GM18517 (cell line): ENCODE results near the gene SLC25A51.
"Not testable (repeated sequence)": the region's sequence is repeated elsewhere in the genome, so short reads cannot be mapped to it uniquely, and the experiment has no call there.

Source experiments
- ATAC-seq: cut with Tn5 transposase; IDR thresholded peaks from one replicate; pipeline ENCODE4 v1.9.1; 2021; ENCODE audit warnings: mild to moderate bottlenecking, moderate library complexity; ENCODE audit not compliant: unreplicated experiment

The SLC25A51 gene

GRCh38 chr9:37920471-37921167 lies 16.7 kb upstream of the SLC25A51 start:
- ATAC-seq: peak; percentile 66

- ATAC-seq: no peak
Observed at GRCh38 chr9:37919956-37920335, 16.0 kb upstream of the SLC25A51 start.

GRCh38 chr9:37919246-37919955 lies 15.5 kb upstream of the SLC25A51 start:
- ATAC-seq: no peak

GRCh38 chr9:37918665-37919170 lies 14.8 kb upstream of the SLC25A51 start:
- no peak for ATAC-seq

GRCh38 chr9:37917801-37918664 lies 14.1 kb upstream of the SLC25A51 start:
- ATAC-seq: no peak

- ATAC-seq: no peak
Observed at GRCh38 chr9:37917313-37917731, 13.4 kb upstream of the SLC25A51 start.

- ATAC-seq: no peak
Observed at GRCh38 chr9:37916471-37917312, 12.8 kb upstream of the SLC25A51 start.

- ATAC-seq: no peak
Observed at GRCh38 chr9:37915911-37916470, 12.1 kb upstream of the SLC25A51 start.

GRCh38 chr9:37914701-37915358 lies 10.9 kb upstream of the SLC25A51 start:
- no peak for ATAC-seq

- ATAC-seq: no peak
Observed at GRCh38 chr9:37914154-37914551, 10.2 kb upstream of the SLC25A51 start.

GRCh38 chr9:37913480-37914153 lies 9.7 kb upstream of the SLC25A51 start:
- ATAC-seq: peak; percentile 83

GRCh38 chr9:37911271-37911681 lies 7.3 kb upstream of the SLC25A51 start:
- ATAC-seq: no peak

GRCh38 chr9:37910271-37910670 lies 6.3 kb upstream of the SLC25A51 start:
- no peak for ATAC-seq

- not testable (repeated sequence) for ATAC-seq
Observed at GRCh38 chr9:37909836-37910235, 5.9 kb upstream of the SLC25A51 start.

GRCh38 chr9:37909326-37909725 lies 5.4 kb upstream of the SLC25A51 start:
- ATAC-seq: no peak

- no peak for ATAC-seq
Observed at GRCh38 chr9:37908698-37909186, 4.8 kb upstream of the SLC25A51 start.

- ATAC-seq: no peak
Observed at GRCh38 chr9:37908283-37908682, 4.4 kb upstream of the SLC25A51 start.

GRCh38 chr9:37906312-37907239 lies 2.6 kb upstream of the SLC25A51 start:
- no peak for ATAC-seq
